ENCODE data around the gene LMO7. TPM values are rescaled to one million over a fixed set of nuclear protein-coding genes. Genes with fewer than 3 reads are reported as not detected.

Gene LMO7
- total and polyA plus RNA-seq, 4 donors, result 17.5 to 69.6 (median 38.2) TPM

DNA sequence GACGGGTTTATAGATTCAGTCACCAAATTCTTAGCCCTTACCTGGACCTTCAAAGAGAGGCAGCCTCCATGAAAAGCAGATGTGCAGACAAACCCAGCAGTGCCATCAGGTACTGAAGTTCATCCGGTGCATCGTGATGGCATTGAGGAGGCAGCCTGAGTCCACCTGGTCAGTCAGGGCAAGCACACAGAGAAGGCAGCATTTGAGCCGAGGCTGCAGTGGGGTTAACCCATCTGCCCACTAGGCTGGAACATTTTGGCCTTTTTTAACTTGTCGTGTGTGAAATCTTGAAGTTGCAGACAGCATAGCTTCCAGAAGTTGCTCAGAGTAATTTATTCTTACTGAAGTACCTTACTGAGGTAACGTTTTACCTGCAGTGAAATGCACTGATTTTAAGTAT, 4.9 kb downstream of the LMO7 start:
- Histone ChIP-seq H3K27me3 (ENCODE audit: control insufficient read depth in 4 of 4, insufficient read depth in 4 of 4, low read length in 3 of 4) (no peaks in the 10 kb centered on the region), H3K4me1 (ENCODE audit: control insufficient read depth in 4 of 4, insufficient read depth in 4 of 4, low read length in 3 of 4) (peaks cover 4 to 8% (median 6%) of the 10 kb centered on the region in 4 donors), H3K27ac (ENCODE audit: low read depth in 1 of 2, low read length in 2 of 2) (no peak overlapping the region), H3K9me3 (ENCODE audit: control insufficient read depth in 4 of 4, low read length in 3 of 4) (no peaks in the 10 kb centered on the region), H3K36me3 (ENCODE audit: control insufficient read depth in 4 of 4, insufficient read depth in 3 of 4, low read depth in 1 of 4, low read length in 3 of 4) (no peaks in the 10 kb centered on the region), H3K9ac (ENCODE audit: low read depth in 1 of 2, low read length in 2 of 2) (no peak overlapping the region), H3K4me3 (ENCODE audit: low read depth in 1 of 3, low read length in 3 of 3) (no peak overlapping the region)
- TF ChIP-seq, protein P1, sequence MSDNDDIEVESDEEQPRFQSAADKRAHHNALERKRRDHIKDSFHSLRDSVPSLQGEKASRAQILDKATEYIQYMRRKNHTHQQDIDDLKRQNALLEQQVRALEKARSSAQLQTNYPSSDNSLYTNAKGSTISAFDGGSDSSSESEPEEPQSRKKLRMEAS (IDR thresholded peaks at IDR 0.05), result no peak
- TF ChIP-seq SP1 (IDR thresholded peaks at IDR 0.05) (no peak), JUND (IDR thresholded peaks at IDR 0.05) (no peak), FOXA2 (IDR thresholded peaks at IDR 0.05) (no peak), GABPA (IDR thresholded peaks at IDR 0.05 in 1 of 2, conservative IDR thresholded peaks at IDR 0.05 in 1 of 2) (no peak), RXRA (IDR thresholded peaks at IDR 0.05) (no peak), FOXA1 (IDR thresholded peaks at IDR 0.05) (no peak), EGR1 (IDR thresholded peaks at IDR 0.05; ENCODE audit: low read depth in 2 of 2) (no peak)
- TF ChIP-seq, protein P2, sequence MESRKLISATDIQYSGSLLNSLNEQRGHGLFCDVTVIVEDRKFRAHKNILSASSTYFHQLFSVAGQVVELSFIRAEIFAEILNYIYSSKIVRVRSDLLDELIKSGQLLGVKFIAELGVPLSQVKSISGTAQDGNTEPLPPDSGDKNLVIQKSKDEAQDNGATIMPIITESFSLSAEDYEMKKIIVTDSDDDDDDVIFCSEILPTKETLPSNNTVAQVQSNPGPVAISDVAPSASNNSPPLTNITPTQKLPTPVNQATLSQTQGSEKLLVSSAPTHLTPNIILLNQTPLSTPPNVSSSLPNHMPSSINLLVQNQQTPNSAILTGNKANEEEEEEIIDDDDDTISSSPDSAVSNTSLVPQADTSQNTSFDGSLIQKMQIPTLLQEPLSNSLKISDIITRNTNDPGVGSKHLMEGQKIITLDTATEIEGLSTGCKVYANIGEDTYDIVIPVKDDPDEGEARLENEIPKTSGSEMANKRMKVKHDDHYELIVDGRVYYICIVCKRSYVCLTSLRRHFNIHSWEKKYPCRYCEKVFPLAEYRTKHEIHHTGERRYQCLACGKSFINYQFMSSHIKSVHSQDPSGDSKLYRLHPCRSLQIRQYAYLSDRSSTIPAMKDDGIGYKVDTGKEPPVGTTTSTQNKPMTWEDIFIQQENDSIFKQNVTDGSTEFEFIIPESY (IDR thresholded peaks at IDR 0.05), result no peak
- TF ChIP-seq, protein P3, sequence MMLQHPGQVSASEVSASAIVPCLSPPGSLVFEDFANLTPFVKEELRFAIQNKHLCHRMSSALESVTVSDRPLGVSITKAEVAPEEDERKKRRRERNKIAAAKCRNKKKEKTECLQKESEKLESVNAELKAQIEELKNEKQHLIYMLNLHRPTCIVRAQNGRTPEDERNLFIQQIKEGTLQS (IDR thresholded peaks at IDR 0.05), result no peak
- no peak for DNase-seq (ENCODE audit: low spot score)
- 94% methylated on average over 6 of the region's 6 CpGs for WGBS

DNA sequence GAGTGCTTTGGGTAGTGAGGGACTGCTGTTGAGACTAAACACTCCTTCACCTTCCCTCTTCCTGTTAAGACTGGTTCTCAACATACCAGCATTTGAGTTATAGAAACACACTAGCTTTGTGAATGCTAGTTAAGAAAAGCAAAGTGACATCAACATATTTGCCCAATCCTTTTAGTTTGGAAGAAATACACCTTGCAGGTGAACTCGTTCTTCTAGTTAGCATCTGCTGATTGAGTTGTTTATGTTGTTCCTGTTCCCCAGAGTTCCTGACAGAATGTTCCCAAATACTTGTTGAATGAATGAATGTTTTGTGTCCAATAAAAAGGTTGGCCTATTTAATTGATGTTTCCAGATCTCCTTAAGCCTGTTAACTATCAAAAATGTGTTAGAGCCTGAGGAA, 7.1 kb downstream of the LMO7 start:
- TF ChIP-seq RAD21 (IDR thresholded peaks at IDR 0.05) (no peak), RXRA (IDR thresholded peaks at IDR 0.05) (no peak), TAF1 (conservative IDR thresholded peaks at IDR 0.05) (no peak), YY1 (IDR thresholded peaks at IDR 0.05) (no peak), FOXA2 (IDR thresholded peaks at IDR 0.05) (no peak), GABPA (IDR thresholded peaks at IDR 0.05 in 1 of 2, conservative IDR thresholded peaks at IDR 0.05 in 1 of 2) (no peak), FOXA1 (IDR thresholded peaks at IDR 0.05) (no peak), EGR1 (IDR thresholded peaks at IDR 0.05; ENCODE audit: low read depth in 2 of 2) (no peak), NR2F2 (IDR thresholded peaks at IDR 0.05) (no peak)
- TF ChIP-seq, protein P1 (IDR thresholded peaks at IDR 0.05), result no peak
- TF ChIP-seq, protein P2 (IDR thresholded peaks at IDR 0.05), result no peak
- TF ChIP-seq, protein P4, sequence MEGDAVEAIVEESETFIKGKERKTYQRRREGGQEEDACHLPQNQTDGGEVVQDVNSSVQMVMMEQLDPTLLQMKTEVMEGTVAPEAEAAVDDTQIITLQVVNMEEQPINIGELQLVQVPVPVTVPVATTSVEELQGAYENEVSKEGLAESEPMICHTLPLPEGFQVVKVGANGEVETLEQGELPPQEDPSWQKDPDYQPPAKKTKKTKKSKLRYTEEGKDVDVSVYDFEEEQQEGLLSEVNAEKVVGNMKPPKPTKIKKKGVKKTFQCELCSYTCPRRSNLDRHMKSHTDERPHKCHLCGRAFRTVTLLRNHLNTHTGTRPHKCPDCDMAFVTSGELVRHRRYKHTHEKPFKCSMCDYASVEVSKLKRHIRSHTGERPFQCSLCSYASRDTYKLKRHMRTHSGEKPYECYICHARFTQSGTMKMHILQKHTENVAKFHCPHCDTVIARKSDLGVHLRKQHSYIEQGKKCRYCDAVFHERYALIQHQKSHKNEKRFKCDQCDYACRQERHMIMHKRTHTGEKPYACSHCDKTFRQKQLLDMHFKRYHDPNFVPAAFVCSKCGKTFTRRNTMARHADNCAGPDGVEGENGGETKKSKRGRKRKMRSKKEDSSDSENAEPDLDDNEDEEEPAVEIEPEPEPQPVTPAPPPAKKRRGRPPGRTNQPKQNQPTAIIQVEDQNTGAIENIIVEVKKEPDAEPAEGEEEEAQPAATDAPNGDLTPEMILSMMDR (IDR thresholded peaks at IDR 0.05; ENCODE audit: low read depth, low read length, missing input control), result no peak
- TF ChIP-seq, protein P3 (IDR thresholded peaks at IDR 0.05), result no peak
- no peak overlapping the region for H3K9ac ChIP-seq (ENCODE audit: low read depth in 1 of 2, low read length in 2 of 2)
- H3K36me3 ChIP-seq (ENCODE audit: control insufficient read depth in 4 of 4, insufficient read depth in 3 of 4, low read depth in 1 of 4, low read length in 3 of 4), result no peaks in the 10 kb centered on the region
- no peak overlapping the region for H3K27ac ChIP-seq (ENCODE audit: low read depth in 1 of 2, low read length in 2 of 2)
- no peaks in the 10 kb centered on the region for H3K27me3 ChIP-seq (ENCODE audit: control insufficient read depth in 4 of 4, insufficient read depth in 4 of 4, low read length in 3 of 4)
- no peaks in the 10 kb centered on the region for H3K4me1 ChIP-seq (ENCODE audit: control insufficient read depth in 4 of 4, insufficient read depth in 4 of 4, low read length in 3 of 4)
- H3K4me3 ChIP-seq (ENCODE audit: low read depth in 1 of 3, low read length in 3 of 3), result no peak overlapping the region
- no peaks in the 10 kb centered on the region for H3K9me3 ChIP-seq (ENCODE audit: control insufficient read depth in 4 of 4, low read length in 3 of 4)
- no peak for DNase-seq (ENCODE audit: low spot score)
- 79% methylated on average over 1 of the region's 1 CpG for WGBS
